WTC11 (cell line): Measurements from ENCODE around the gene LBHD2. TPM values are rescaled to one million over a fixed set of nuclear protein-coding genes. Genes with fewer than 3 reads are reported as not detected.

ENCODE experiments used
- ATAC-seq: fragments of 200-7000 bp; cut with Tn5 transposase; 2 replicates; pipeline ENCODE4 v1.10.0; 2021; ENCODE audit warnings: mild to moderate bottlenecking, moderate library complexity
- CTCF ChIA-PET: fragments of 300-600 bp; sonication (Branson Sonifier 250); formaldehyde crosslinking; loops from one replicate; lab custom pipeline; 2021; ENCODE audit warnings: antibody characterized with exemption; lab: Charles Lee
- POLR2A ChIA-PET: fragments of 350-600 bp; sonication (Branson Sonifier 250); formaldehyde crosslinking; loops from one replicate; lab custom pipeline; 2021; ENCODE audit warnings: antibody characterized with exemption; lab: Charles Lee
- DNase-seq: peaks from one replicate; pipeline ENCODE4 v3.0.0; 2021; ENCODE audit warnings: low spot score
- H3K27ac Mint-ChIP-seq: 2 replicates; pipeline ENCODE4 v1.8.0; 2021; ENCODE audit warnings: mixed read lengths
- H3K27me3 Mint-ChIP-seq: 2 replicates; pipeline ENCODE4 v1.8.0; 2021; ENCODE audit warnings: low read depth, mild to moderate bottlenecking, moderate library complexity, mixed read lengths
- H3K36me3 Mint-ChIP-seq: 2 replicates; pipeline ENCODE4 v1.8.0; 2021; ENCODE audit warnings: mixed read lengths
- H3K4me1 Mint-ChIP-seq: 2 replicates; pipeline ENCODE4 v1.8.0; 2022; ENCODE audit warnings: mixed read lengths
- H3K4me3 Mint-ChIP-seq: 2 replicates; pipeline ENCODE4 v1.8.0; 2021; ENCODE audit warnings: mild to moderate bottlenecking, moderate library complexity, mixed read lengths
- H3K9me3 Mint-ChIP-seq: 2 replicates; pipeline ENCODE4 v1.8.0; 2021; ENCODE audit warnings: mixed read lengths
- AR ChIP-seq: fragments of 250-450 bp; sonication (Bioruptor Pico); IDR thresholded peaks from 2 replicates; pipeline ENCODE4 v1.9.0; 2021; ENCODE audit warnings: mild to moderate bottlenecking
- ATF3 ChIP-seq: sonication (generic); formaldehyde crosslinking; conservative IDR thresholded peaks from 2 replicates; pipeline ENCODE4 v1.8.1; 2022; ENCODE audit warnings: mild to moderate bottlenecking, missing genetic modification reagents
- ATF6 ChIP-seq: sonication (generic); formaldehyde crosslinking; IDR thresholded peaks from 2 replicates; pipeline ENCODE4 v1.8.1; 2023; ENCODE audit warnings: mild to moderate bottlenecking, missing genetic modification reagents
- CBFB ChIP-seq: sonication (generic); formaldehyde crosslinking; IDR thresholded peaks from 2 replicates; pipeline ENCODE4 v1.8.1; 2022; ENCODE audit warnings: mild to moderate bottlenecking, low read depth, missing genetic modification reagents
- CREM ChIP-seq: sonication (generic); formaldehyde crosslinking; IDR thresholded peaks from 2 replicates; pipeline ENCODE4 v1.8.1; 2022; ENCODE audit warnings: mild to moderate bottlenecking, missing genetic modification reagents, moderate library complexity
- E2F5 ChIP-seq: sonication (generic); formaldehyde crosslinking; IDR thresholded peaks from 2 replicates; pipeline ENCODE4 v1.8.1; 2022; ENCODE audit warnings: mild to moderate bottlenecking, moderate library complexity, missing genetic modification reagents
- FOXJ3 ChIP-seq: sonication (generic); formaldehyde crosslinking; IDR thresholded peaks from 2 replicates; pipeline ENCODE4 v1.9.0; 2021; ENCODE audit warnings: missing genetic modification reagents, mild to moderate bottlenecking, borderline replicate concordance
- FOXK1 ChIP-seq: sonication (generic); formaldehyde crosslinking; IDR thresholded peaks from 2 replicates; pipeline ENCODE4 v1.8.0; 2022; ENCODE audit warnings: mild to moderate bottlenecking, moderate library complexity, missing genetic modification reagents
- GRHL2 ChIP-seq: fragments of 250-450 bp; sonication (Bioruptor Pico); IDR thresholded peaks from 2 replicates; pipeline ENCODE4 v1.8.0; 2022; ENCODE audit warnings: mild to moderate bottlenecking, moderate library complexity; ENCODE audit not compliant: insufficient replicate concordance, severe bottlenecking
- GTF2I ChIP-seq: fragments of 250-450 bp; sonication (Bioruptor Pico); conservative IDR thresholded peaks from 2 replicates; pipeline ENCODE4 v1.4.0; 2021; ENCODE audit warnings: mild to moderate bottlenecking
- KAT7 ChIP-seq: sonication (generic); formaldehyde crosslinking; IDR thresholded peaks from 2 replicates; pipeline ENCODE4 v1.8.1; 2023; ENCODE audit warnings: missing genetic modification reagents, mild to moderate bottlenecking, borderline replicate concordance
- MLX ChIP-seq: sonication (generic); formaldehyde crosslinking; IDR thresholded peaks from 2 replicates; pipeline ENCODE4 v1.8.1; 2023; ENCODE audit warnings: mild to moderate bottlenecking, missing genetic modification reagents, moderate library complexity
- MYBL2 ChIP-seq: sonication (generic); formaldehyde crosslinking; IDR thresholded peaks from 2 replicates; pipeline ENCODE4 v1.8.1; 2023; ENCODE audit warnings: mild to moderate bottlenecking, moderate library complexity, missing genetic modification reagents
- NR2C2 ChIP-seq: sonication (generic); formaldehyde crosslinking; IDR thresholded peaks from 2 replicates; pipeline ENCODE4 v1.8.0; 2022; ENCODE audit warnings: mild to moderate bottlenecking, missing genetic modification reagents
- RORB ChIP-seq: fragments of 250-450 bp; sonication (Bioruptor Pico); IDR thresholded peaks from 2 replicates; pipeline ENCODE4 v1.9.0; 2021; ENCODE audit warnings: mild to moderate bottlenecking
- SOX15 ChIP-seq: fragments of 250-450 bp; sonication (Bioruptor Pico); IDR thresholded peaks from 2 replicates; pipeline ENCODE4 v1.9.0; 2021; ENCODE audit warnings: mild to moderate bottlenecking
- TEAD4 ChIP-seq: sonication (generic); formaldehyde crosslinking; IDR thresholded peaks from 2 replicates; pipeline ENCODE4 v1.8.0; 2022; ENCODE audit warnings: mild to moderate bottlenecking, missing genetic modification reagents
- USF1 ChIP-seq: sonication (generic); formaldehyde crosslinking; IDR thresholded peaks from 2 replicates; pipeline ENCODE4 v1.8.0; 2022; ENCODE audit warnings: mild to moderate bottlenecking, missing genetic modification reagents
- ZNF219 ChIP-seq: sonication (generic); formaldehyde crosslinking; IDR thresholded peaks from 2 replicates; pipeline ENCODE4 v1.8.0; 2023; ENCODE audit warnings: missing genetic modification reagents, mild to moderate bottlenecking, borderline replicate concordance
- ZNF232 ChIP-seq: sonication (generic); formaldehyde crosslinking; IDR thresholded peaks from 2 replicates; pipeline ENCODE4 v1.8.0; 2022; ENCODE audit warnings: mild to moderate bottlenecking, missing genetic modification reagents
- ZNF423 ChIP-seq: fragments of 250-450 bp; sonication (Bioruptor Pico); IDR thresholded peaks from 2 replicates; pipeline ENCODE4 v2.1.2; 2022; ENCODE audit warnings: mild to moderate bottlenecking, moderate library complexity
- ZNF512 ChIP-seq: sonication (generic); formaldehyde crosslinking; IDR thresholded peaks from 2 replicates; pipeline ENCODE4 v1.8.1; 2022; ENCODE audit warnings: missing genetic modification reagents, borderline replicate concordance
- total RNA-seq: library from RNA; stranded (reverse); gene quantifications from 3 replicates; pipeline ENCODE4 v1.2.3, GENCODE V29; 2021

LBHD2 gene
- total RNA-seq, 1 experiment from 2014 or later: not detected

GRCh38 chr14:103055695-103056094 is 28.3 kb upstream of the LBHD2 start:
- ChIA-PET CTCF (no interaction called here), POLR2A (no interaction called here)
- Mint-ChIP-seq H3K4me1 (peaks cover 30% of the 10 kb centered on the region), H3K36me3 (no peaks in the 10 kb centered on the region), H3K27ac (peak overlapping the region; percentile 44), H3K9me3 (no peaks in the 10 kb centered on the region), H3K27me3 (no peaks in the 10 kb centered on the region; the same call in 1 of the 2 replicates), H3K4me3 (peak overlapping the region; percentile 84)
- TF ChIP-seq KAT7 (CRISPR knock-in tag) (no peak), ZNF423 (CRISPR knock-in tag) (no peak), NR2C2 (CRISPR knock-in tag) (no peak), MYBL2 (CRISPR knock-in tag) (no peak), USF1 (CRISPR knock-in tag) (no peak), ZNF219 (CRISPR knock-in tag) (no peak)
- DNase-seq (no peak), ATAC-seq (no peak)

- DNase-seq (peak; percentile 60), ATAC-seq (peak; percentile 3; the same call in 1 of the 2 replicates)
- Mint-ChIP-seq H3K4me3 (peak overlapping the region; percentile 84), H3K4me1 (peaks cover 29% of the 10 kb centered on the region), H3K27ac (no peak overlapping the region; the same call in 1 of the 2 replicates), H3K27me3 (no peaks in the 10 kb centered on the region; the same call in 1 of the 2 replicates), H3K9me3 (no peaks in the 10 kb centered on the region), H3K36me3 (no peaks in the 10 kb centered on the region)
- TF ChIP-seq ATF3 (CRISPR knock-in tag) (no peak), TEAD4 (CRISPR knock-in tag) (no peak), GRHL2 (CRISPR knock-in tag) (no peak), FOXJ3 (CRISPR knock-in tag) (no peak), E2F5 (CRISPR knock-in tag) (no peak), MLX (no peak), RORB (CRISPR knock-in tag) (no peak), FOXK1 (CRISPR knock-in tag) (no peak), CBFB (CRISPR knock-in tag) (no peak), GTF2I (CRISPR knock-in tag) (no peak), ATF6 (no peak), AR (CRISPR knock-in tag) (no peak), SOX15 (CRISPR knock-in tag) (no peak), CREM (CRISPR knock-in tag) (no peak), ZNF512 (no peak), ZNF232 (CRISPR knock-in tag) (no peak), NR2C2 (CRISPR knock-in tag) (no peak)
- ChIA-PET CTCF (interaction anchor here (0.6 to 3.3 kb wide), 3 partner anchors 24 to 267 kb away, joined by 3 to 17 read pairs (median 4); no protein-coding TSS in a partner anchor), POLR2A (no interaction called here)
These were observed 27.5 kb upstream of the LBHD2 start for GRCh38 chr14:103056322-103057027.
